Body of pancreas (tissue), 4 donors: ENCODE results near the gene COL23A1.

Experiments used
- CTCF ChIP-seq, 7 experiments: fragments of 450-650 bp in 4 of 7; fragments of 200-600 bp in 3 of 7; sonication (generic) in 3 of 7; IDR thresholded peaks; one replicate each; pipeline ENCODE4 v1.5.1; 2016 to 2019; ENCODE audit warnings: antibody characterized with exemption in 7 of 7
- POLR2A ChIP-seq, 3 donors: fragments of 450-650 bp; IDR thresholded peaks; one replicate each; pipeline ENCODE4 v1.6.1; 2016; ENCODE audit warnings: antibody characterized with exemption in 3 of 3, mild to moderate bottlenecking in 2 of 3

- TF ChIP-seq CTCF (IDR thresholded peaks at IDR 0.05) (no peak), POLR2A (IDR thresholded peaks at IDR 0.05) (no peak)
Measured at GRCh38 chr5:178205749-178206047, 384.5 kb downstream of the COL23A1 start.
